Measurements from ENCODE around the gene OXTR.

DNA sequence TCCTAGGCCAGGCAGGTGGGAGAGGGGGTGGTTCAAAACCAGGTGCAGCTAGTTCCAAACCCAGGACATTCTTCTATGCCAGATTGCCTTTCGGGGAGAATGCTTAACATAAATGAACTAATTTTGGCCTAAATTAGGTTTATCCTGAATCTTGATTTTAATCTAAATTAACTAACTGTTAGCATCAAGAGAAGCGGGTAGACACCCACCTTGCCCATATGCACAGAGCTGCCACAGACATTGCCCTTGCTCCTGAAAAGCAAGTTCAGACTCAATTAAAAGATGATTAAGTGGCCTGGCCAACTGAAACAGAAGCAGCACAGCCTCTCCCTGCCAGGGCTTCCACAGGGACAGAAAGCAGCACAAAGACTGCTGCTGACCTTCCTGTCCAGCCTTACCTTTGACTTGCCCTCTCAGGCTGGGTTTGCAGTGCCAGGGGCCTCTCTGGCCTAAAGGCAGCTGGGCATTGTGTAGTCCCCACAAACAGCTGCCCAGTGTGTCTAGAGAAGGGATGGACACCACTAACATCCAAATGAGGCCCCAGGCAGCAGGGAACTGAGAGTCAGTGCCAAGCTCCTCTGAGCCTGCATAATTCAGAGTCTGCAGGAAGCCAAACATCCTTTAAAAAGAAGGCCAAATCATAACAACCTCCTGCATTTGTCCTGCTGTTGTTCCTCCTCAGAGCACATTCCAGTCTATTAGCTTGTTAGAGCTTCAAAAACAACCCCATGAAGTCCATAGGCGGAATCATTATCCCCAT lies 15.4 kb upstream of the OXTR start:
- TF ChIP-seq EP300 (IDR thresholded peaks at IDR 0.05) = no peak
- TF ChIP-seq, protein P1, sequence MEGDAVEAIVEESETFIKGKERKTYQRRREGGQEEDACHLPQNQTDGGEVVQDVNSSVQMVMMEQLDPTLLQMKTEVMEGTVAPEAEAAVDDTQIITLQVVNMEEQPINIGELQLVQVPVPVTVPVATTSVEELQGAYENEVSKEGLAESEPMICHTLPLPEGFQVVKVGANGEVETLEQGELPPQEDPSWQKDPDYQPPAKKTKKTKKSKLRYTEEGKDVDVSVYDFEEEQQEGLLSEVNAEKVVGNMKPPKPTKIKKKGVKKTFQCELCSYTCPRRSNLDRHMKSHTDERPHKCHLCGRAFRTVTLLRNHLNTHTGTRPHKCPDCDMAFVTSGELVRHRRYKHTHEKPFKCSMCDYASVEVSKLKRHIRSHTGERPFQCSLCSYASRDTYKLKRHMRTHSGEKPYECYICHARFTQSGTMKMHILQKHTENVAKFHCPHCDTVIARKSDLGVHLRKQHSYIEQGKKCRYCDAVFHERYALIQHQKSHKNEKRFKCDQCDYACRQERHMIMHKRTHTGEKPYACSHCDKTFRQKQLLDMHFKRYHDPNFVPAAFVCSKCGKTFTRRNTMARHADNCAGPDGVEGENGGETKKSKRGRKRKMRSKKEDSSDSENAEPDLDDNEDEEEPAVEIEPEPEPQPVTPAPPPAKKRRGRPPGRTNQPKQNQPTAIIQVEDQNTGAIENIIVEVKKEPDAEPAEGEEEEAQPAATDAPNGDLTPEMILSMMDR (IDR thresholded peaks at IDR 0.05) = no peak

All from gastroesophageal sphincter (tissue), 3 donors.